Esophagus squamous epithelium (tissue), 4 donors: ENCODE results near the gene TMPRSS11F.

Source experiments
- POLR2A ChIP-seq, 4 donors: fragments of 450-650 bp; IDR thresholded peaks; one replicate each; pipeline ENCODE4 v1.6.1; 2017; ENCODE audit warnings: antibody characterized with exemption in 4 of 4, mild to moderate bottlenecking in 4 of 4, moderate library complexity in 3 of 4
- TF ChIP-seq, protein P1 (sequence below), 6 experiments: fragments of 450-650 bp in 4 of 6; fragments of 200-600 bp in 2 of 6; sonication (generic) in 2 of 6; IDR thresholded peaks; one replicate each; pipeline ENCODE4 v1.5.1; 2016 to 2019; ENCODE audit warnings: antibody characterized with exemption in 6 of 6, mild to moderate bottlenecking in 4 of 6, moderate library complexity in 4 of 6

DNA sequence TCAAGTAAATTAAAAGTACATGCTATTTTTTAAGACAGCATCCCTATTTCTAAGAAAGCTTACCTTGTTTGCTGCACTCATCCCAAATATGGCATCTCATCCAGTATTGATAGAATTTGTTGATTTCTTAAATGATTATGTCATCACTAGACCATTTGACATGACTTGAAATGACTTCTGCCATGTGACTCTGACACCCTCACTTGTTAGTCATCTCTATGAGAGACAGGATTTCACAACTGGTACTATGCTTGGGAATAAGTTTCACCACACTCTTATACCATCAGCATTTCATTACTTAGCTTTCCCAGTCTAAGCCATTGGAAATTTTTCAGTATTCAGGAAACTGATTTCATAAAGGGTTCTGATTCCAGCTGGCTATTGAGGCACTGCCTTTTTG is 55.3 kb downstream of the TMPRSS11F start:
- TF ChIP-seq, protein P1, sequence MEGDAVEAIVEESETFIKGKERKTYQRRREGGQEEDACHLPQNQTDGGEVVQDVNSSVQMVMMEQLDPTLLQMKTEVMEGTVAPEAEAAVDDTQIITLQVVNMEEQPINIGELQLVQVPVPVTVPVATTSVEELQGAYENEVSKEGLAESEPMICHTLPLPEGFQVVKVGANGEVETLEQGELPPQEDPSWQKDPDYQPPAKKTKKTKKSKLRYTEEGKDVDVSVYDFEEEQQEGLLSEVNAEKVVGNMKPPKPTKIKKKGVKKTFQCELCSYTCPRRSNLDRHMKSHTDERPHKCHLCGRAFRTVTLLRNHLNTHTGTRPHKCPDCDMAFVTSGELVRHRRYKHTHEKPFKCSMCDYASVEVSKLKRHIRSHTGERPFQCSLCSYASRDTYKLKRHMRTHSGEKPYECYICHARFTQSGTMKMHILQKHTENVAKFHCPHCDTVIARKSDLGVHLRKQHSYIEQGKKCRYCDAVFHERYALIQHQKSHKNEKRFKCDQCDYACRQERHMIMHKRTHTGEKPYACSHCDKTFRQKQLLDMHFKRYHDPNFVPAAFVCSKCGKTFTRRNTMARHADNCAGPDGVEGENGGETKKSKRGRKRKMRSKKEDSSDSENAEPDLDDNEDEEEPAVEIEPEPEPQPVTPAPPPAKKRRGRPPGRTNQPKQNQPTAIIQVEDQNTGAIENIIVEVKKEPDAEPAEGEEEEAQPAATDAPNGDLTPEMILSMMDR (IDR thresholded peaks at IDR 0.05): no peak
- no peak for TF ChIP-seq POLR2A (IDR thresholded peaks at IDR 0.05)
